HPDE6-E6E7 (cell line): ENCODE measurements around the gene EYS.
A peak's percentile ranks its signal among the peaks of the same experiment; 100 is the strongest.
"Not testable (repeated sequence)": the region's sequence is repeated elsewhere in the genome, so short reads cannot be mapped to it uniquely, and the experiment has no call there.

Experiments
- DNase-seq: peaks from one replicate; pipeline ENCODE4 v3.0.0; 2011; ENCODE audit warnings: missing footprints; ENCODE audit errors: extremely low spot score

Gene EYS

GRCh38 chr6:65088575-65088974, 618.5 kb downstream of the EYS start:
- DNase-seq = no peak

- no peak for DNase-seq
Measured at GRCh38 chr6:65081756-65082155, 625.3 kb downstream of the EYS start.

- DNase-seq = no peak
Measured at GRCh38 chr6:65075705-65076230, 631.3 kb downstream of the EYS start.

DNA sequence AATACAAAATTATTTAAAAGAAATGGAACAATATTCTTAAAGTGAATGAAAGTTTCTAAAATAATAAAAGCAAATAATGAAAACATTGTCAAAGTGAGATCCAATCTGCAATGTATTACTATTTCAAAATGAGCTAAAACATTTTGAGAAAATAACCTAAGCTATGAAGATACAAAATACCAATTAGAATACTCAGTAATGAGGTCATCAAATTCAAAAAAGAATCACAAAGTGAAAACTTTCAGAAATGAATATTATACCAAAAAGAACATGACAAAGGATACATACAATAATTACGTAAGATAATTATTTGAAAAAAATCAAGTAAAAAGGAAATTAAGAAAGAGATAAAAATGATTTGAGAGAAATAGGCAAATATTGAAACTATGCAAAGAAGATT, 634.5 kb downstream of the EYS start:
- DNase-seq = no peak

GRCh38 chr6:65071480-65071879, 635.5 kb downstream of the EYS start:
- DNase-seq = no peak

GRCh38 chr6:65064844-65065243, 642.2 kb downstream of the EYS start:
- DNase-seq = peak; percentile 9

GRCh38 chr6:65059568-65059967, 647.5 kb downstream of the EYS start:
- no peak for DNase-seq

- no peak for DNase-seq
Measured at GRCh38 chr6:65055545-65055944, 651.5 kb downstream of the EYS start.

GRCh38 chr6:65052626-65053025, 654.4 kb downstream of the EYS start:
- DNase-seq = no peak

DNA sequence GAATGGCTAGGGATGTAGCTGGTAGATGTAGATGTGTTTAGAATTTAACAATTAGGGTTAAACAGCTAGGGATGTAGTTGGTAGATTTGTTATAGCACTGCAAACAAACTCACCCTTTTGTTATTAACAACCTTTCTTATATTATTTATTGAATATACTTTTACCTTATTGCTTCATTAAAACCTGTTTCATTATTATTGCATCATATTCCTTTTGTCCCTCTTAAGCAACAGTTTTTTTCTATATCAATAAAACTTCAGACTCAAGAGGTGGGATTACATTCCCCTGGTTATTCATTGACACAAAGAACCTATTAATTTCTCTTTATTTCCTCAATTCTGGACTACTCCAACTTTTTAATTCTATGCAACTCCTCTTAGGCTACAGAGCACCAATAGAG, 661.2 kb downstream of the EYS start:
- DNase-seq = no peak

GRCh38 chr6:65014006-65014405, 693.0 kb downstream of the EYS start:
- DNase-seq = no peak

- no peak for DNase-seq
Measured at GRCh38 chr6:65006788-65007187, 700.2 kb downstream of the EYS start.

DNA sequence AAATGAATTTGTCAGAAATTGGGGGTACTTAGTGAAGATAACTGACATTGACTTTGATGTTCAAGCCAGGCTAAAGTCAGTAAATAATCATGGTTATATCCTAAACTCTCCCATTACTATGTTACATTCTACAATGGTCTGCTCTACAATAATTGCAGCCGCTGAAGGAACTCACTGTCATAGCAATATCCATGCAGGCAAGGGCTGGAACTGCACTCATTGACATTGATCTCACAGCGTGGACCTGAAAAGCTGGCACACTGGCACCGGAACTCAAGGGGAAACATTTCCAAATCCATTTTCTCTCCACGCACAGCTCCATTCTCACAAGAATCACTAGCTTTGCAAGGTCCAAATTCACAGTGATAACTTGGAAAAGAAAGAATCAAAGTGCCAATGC, 702.7 kb downstream of the EYS start:
- no peak for DNase-seq

DNA sequence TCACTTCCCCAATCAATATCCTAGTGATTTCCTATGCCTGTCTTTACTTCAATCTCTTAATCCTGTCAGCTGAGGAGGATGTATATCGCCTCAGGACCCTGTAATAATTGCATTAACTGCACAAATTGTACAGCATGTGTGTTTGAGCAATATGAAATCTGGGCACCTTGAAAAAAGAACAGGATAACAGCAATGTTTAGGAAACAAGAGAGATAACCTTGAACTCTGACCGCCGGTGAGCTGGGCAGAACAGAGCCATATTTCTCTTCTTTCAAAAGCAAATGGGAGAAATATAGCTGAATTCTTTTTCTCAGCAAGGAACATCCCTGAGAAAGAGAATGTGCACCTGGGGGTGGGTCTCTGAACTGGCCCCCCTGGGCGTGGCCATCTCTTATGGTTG, 704.1 kb downstream of the EYS start:
- not testable (repeated sequence) for DNase-seq

DNA sequence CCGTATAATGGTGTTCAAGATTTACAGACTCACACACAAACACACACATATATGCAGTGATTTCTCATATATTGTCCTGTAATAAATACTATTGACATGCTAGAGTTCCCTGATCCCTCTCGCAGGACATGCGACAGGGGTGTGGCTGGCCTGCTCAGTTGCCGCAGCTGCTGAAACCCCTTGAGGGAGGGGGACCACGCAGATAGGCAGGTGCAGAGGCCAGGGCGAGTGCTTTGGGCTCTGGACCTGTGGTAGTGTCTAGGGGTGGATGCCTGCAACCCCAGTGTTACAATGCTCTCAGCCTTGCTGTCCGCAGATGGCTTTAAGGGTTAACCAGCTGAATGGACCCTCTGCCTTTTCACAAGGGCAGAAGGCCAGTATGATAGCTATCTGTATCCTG, 706.2 kb downstream of the EYS start:
- DNase-seq = no peak

DNA sequence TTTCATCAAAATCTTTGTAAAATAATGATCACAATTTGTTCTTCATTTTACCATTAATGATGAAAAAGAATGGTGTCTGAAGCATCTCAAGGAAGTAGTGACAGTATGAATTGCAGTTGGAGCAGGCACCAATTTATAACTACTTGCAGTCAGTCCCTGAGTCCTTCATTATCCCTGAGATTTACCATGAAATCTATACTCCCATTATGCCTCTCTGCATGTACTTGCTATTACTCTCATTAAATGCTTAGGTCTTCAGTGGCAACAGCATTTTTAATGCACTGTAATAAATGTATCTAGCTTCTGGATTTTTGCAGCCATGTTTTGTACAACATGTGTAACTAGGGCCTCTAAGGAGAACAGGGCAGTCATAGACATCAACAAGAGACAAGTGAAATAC, 708.8 kb downstream of the EYS start:
- DNase-seq = no peak

DNA sequence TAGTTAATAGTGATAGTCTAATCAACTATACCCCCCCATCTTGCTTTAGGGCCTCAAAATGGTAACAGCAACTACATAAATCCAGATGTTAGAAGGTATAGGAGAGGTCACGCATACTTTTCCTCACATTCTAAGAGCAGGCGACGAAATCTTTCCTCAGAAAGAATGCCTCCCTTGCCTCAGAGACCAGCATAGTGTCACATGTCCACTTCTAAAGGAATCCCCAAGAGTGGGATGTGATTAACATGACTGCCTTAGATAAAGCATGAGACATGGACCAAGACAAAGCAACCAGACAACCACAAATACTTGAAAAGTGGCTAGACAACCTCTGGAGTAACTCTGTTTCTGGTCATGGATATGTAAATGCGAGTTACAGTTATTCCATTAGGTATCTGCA, 710.7 kb downstream of the EYS start:
- DNase-seq = no peak

- DNase-seq = no peak
Measured at GRCh38 chr6:64990652-64991304, 716.2 kb downstream of the EYS start.

DNA sequence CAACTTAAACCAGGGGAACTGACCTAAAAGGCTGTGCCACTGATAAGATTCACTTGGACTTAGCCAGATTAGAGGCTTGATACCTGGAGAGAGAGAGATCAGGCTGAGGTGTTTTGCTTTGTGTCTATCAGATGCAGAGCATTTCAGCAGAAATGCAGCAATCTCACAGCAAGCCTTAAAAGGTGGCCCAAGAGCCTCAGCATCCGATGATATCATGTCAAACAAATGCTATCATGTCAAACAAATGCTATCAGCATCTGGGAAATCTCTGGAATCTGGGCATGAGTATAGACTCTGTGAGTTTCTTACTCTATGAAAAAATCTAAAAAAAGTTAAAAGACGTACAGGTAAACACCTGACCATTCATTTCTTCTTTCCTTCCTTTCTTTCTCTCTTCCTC, 718.9 kb downstream of the EYS start:
- DNase-seq = no peak

DNA sequence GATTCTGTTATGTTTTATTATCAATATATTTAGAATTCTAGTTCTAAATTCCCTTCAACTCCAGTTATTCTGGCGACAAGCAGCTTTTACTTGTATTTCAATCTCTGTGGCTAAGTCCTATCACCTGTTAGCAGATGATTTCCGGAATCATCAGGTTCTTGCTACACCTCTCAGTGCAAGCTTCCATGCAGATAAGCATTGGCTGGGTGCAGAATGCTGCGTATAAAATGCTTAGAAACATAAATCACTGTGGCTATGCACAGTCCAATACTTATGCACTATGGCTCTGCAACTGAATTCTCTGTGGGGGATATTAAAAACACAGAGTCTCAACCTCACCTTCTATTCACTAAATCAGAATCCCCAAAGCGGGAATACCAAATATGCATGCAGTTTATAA, 720.0 kb downstream of the EYS start:
- DNase-seq = no peak

DNA sequence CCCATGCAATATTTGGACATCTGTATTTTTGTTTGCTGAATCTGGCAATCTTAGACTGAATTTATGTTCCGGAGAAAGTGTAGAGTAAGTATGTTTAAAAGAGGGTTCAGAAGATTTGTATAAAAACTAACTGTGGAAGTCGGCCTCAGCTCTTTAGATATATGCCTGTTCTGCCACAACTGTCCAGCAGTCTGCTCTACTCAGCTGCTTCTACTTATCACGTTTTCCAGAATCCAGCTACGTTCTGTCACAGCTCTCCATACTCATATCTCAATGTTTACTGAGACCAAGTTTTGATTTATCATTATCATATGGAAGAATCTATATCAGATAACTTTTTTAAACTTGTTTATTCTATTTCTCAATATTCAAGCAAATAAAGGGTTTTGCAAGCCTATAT, 721.3 kb downstream of the EYS start:
- no peak for DNase-seq

- no peak for DNase-seq
Measured at GRCh38 chr6:64984948-64985347, 722.1 kb downstream of the EYS start.

DNA sequence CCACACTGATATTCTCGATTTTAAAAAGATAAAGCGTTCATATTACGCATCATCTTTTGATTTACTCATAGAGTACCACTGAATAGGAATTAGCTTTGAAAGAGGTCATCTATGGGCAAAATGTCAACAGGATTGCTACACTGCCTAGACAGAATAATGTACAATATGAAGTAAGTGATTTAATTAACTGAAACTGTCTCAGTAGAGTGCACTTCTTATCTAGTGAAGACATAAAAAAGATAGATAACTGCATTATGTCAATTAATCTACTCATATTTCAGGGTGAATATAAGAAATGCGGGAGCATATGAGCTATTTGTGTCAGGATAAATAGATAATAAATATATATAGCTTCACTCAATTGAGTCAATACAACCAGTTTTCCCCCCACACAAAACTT, 723.9 kb downstream of the EYS start:
- no peak for DNase-seq

DNA sequence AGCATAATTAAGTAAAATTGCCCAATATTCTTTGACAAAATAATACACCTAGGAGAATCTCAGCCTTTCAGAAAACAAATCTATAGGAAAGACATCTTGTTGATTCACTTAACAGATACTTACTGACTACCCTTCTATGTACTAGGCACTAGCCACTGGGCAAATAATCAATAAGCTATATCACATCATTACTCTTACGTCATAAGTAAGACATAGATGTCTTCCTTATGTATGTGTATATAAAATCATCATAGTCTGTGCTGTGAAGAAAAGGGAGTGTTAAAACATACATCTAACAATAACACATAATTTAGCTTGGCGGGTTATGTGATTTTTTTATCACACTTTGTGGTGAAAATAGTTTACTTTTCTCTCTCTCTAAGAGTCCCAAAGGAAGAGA, 733.9 kb downstream of the EYS start:
- no peak for DNase-seq
